GM18951 (cell line): ENCODE data around the gene FHL2.

Source experiments
- POLR2A ChIP-seq: IDR thresholded peaks from 4 replicates; pipeline ENCODE4 v1.6.1; 2011; ENCODE audit warnings: mild to moderate bottlenecking; ENCODE audit not compliant: insufficient read length, insufficient read depth; ENCODE audit errors: extremely low read depth
- in situ Hi-C: fragments of 300-500 bp; cut with MboI; formaldehyde crosslinking; loops from one replicate; pipeline ENCODE4 v1.12.0; 2022; ENCODE audit warnings: low sequenced_read_pairs, mixed read lengths, inconsistent platforms; ENCODE audit not compliant: unreplicated experiment

FHL2 gene, protein sequence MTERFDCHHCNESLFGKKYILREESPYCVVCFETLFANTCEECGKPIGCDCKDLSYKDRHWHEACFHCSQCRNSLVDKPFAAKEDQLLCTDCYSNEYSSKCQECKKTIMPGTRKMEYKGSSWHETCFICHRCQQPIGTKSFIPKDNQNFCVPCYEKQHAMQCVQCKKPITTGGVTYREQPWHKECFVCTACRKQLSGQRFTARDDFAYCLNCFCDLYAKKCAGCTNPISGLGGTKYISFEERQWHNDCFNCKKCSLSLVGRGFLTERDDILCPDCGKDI

GRCh38 chr2:105398336-105399206 lies at the start of gene FHL2:
FHL2 (minus strand) TSS chr2:105399051; CDS start chr2:105386516, 12,535 bp downstream.
- peak; percentile 43 for TF ChIP-seq POLR2A
- in situ Hi-C loops = no loop called here

- no peak for TF ChIP-seq POLR2A
- in situ Hi-C loops = no loop called here
Measured at GRCh38 chr2:105447476-105447875, 48.6 kb upstream of the FHL2 start.

- in situ Hi-C loops = no loop called here
- no peak for TF ChIP-seq POLR2A
Measured at GRCh38 chr2:105446501-105446900, 47.6 kb upstream of the FHL2 start.

GRCh38 chr2:105445976-105446375 lies 47.1 kb upstream of the FHL2 start:
- no peak for TF ChIP-seq POLR2A
- in situ Hi-C loops = no loop called here

DNA sequence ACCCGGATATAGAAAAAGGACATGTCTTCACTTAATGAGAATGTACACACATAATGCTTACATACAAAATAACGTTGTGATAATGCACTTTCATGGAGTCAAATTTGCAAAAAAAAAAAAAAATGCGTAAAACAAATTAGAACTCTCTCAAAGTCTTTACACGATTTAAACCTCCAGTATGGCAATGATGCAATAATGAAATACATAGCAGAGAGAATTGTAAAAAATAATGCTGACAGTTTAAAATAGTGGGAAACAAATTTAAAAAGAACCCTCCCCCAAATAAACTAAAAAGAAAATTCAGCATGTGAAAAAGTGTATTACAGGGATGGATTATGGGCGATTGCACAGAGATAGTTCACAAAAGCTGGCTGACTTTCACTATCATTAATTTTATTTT lies 46.6 kb upstream of the FHL2 start:
- no peak for TF ChIP-seq POLR2A

GRCh38 chr2:105443617-105444598 lies 45.1 kb upstream of the FHL2 start:
- TF ChIP-seq POLR2A = no peak
- in situ Hi-C loops = no loop called here

More for the DNA sequence above, 46.6 kb upstream of the FHL2 start:
- in situ Hi-C loops = no loop called here

GRCh38 chr2:105442721-105443120 lies 43.9 kb upstream of the FHL2 start:
- no peak for TF ChIP-seq POLR2A
- in situ Hi-C loops = no loop called here

GRCh38 chr2:105442056-105442455 lies 43.2 kb upstream of the FHL2 start:
- TF ChIP-seq POLR2A = no peak
- in situ Hi-C loops = no loop called here

- in situ Hi-C loops = no loop called here
Measured at GRCh38 chr2:105439141-105439540, 40.3 kb upstream of the FHL2 start.

DNA sequence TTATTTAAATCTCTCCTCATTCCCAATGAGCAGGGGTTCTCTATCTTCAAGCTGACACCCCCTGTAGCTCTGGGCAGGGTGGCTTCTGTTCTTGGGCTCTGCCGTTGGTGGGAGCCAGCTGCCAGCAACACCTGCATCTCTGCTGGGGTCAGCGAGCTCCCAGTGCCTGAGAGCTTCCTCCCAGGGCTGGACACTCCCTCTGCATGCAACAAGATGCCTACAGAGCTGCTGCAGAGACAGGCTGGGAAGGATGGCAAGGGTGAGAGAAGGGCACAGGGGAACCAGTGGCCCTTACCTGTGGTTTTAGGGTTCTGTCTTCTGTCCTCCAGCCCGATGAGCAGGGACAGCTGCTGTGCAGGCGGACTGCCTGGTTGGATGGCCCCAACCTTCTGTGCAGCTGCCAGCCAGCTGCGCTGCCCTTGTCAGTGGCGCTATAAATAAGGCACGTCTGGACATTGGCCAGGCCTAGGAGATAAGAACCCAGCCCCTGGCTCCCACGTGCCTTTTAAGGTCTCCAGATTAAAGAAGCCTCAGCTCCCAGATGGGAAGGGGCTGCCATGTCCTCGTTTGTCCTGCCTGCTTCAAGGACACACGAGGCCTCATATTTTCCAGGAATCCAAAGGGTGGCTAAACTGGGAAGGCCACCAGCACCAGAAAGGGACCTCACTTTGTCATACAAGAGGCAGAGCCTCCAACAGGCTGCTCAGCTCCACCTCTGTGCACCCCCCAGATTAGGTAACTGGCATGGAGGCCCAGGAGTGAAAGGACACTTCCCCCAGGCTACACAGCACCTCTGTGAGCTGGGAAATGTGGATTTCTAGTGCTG lies 39.5 kb upstream of the FHL2 start:
- TF ChIP-seq POLR2A = no peak
- in situ Hi-C loops = no loop called here

More at GRCh38 chr2:105439141-105439540, 40.3 kb upstream of the FHL2 start:
- no peak for TF ChIP-seq POLR2A

DNA sequence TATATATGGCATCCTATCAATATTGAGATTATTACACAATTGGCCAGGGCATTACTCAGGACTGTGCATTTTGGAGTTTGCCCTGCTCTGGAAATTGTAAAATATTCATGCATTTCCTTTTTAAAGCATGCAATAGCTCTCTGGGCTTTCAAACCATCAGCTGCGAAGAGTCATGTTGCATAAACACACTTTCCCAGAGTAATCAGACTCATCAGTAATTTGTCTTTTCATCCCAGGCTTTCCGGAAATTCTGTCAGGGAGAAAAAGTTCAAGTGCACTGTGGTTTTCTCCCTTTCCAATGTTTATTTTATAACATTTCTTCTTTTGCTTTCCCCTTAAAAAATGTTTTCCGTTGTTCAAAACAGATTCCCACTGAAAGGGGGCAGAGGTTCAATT lies 38.9 kb upstream of the FHL2 start:
- TF ChIP-seq POLR2A = no peak
- in situ Hi-C loops = no loop called here

DNA sequence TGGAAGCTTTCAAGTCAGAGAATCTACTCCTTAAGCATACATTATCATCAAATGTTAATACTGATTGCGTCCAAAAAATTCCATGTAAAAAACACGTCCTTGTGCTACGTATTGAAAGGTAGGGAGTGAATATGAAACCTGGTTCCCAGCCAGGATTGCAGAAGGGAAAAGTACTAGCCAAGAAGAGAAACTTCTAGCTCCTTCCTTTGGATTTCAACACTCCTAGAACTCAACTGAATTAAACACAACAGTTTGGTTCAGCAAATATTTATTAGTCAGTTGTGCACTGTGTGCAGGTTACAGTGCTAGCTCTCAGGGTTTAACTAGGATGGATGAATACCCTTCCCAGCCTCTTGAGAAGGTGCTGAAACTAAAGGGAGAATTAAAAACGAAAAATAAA lies 33.9 kb upstream of the FHL2 start:
- in situ Hi-C loops = no loop called here
- no peak for TF ChIP-seq POLR2A
